Superior temporal gyrus (tissue), 1 donor: Measurements from ENCODE around the gene COX7B2.
A peak's percentile ranks its signal among the peaks of the same experiment; 100 is the strongest.

Source experiments
- DNase-seq: peaks from one replicate; pipeline ENCODE4 v3.0.0-alpha.2; 2016; ENCODE audit errors: extremely low spot score

Gene COX7B2, protein sequence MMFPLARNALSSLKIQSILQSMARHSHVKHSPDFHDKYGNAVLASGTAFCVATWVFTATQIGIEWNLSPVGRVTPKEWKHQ

DNA sequence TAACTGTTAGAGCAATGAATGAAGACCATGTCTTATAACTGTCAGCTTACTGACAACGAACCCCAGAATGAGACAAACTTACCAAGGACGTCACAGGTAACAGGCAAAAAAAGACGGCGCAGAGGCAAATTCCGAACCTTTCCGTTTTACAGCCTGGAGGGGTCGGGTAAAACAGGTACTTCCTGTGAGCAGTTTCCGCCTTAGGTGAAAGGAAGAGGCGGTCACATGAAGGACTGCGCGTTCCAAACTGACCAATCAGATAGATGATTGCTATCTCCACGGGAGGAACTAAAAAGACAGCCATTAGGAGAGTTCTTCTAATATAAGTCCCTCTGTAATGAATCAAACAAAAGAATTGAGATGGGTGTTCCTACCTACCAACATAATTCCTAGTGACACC lies at the start of gene COX7B2:
Gene COX7B2, minus strand, starts transcription at position 168 of the 400 bp plus-strand sequence. CDS start 174,053 bp downstream, outside the sequence.
- DNase-seq = no peak

DNA sequence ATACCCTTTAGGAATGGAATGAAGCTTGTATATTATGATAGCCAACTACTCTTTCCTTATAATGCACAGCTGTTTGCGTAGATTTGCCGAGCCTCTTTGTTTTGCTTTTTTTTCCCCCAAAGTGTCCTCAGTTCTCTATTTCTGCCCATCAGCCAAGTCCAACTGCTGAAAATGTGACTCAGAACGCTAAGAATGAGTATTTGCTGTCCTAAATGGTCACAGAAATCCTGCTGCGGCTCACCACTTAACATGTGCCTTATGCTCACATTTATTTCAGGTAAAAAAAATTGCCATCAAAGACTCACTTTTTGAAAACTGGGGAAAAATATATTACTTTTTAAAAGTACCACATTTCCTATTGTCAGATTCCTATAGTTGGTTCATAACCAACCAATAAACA lies 47.4 kb upstream of the COX7B2 start:
- DNase-seq = no peak

DNA sequence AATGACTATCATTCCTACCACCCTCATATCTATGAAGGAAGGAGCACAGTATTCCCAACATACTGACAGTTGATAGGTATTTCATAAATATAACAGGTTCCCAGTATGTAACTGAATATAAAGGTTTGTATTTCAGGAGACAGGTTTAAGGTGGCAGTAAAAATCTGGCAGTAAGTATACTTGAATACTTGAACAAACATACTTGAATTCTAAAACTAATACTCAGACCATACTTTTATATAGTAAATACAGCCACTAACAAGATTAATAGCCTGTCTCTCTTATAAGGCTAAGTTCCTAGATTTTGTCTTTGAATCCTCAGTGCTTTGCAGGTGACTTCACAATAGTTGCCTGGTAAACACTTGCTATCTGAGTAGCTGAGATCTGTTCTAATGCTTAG lies 46.6 kb upstream of the COX7B2 start:
- no peak for DNase-seq

DNA sequence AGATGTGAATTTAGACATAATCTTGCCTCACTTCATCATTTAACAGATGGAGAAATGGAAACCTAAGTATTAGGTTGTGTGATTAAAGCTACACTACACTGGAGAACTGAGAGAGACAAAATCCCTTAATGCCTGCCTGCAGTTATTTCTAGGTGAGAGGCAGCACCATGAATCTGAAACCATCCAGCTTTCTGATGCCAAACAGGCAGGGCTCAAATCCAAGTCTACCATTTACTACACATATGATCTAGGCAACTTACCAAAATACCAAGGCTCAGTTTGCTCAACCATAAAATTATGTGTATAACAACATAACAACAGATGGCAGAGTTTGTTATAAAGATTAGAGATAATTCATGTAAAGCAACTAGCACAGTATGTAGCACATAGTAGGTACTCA lies 45.6 kb upstream of the COX7B2 start:
- no peak for DNase-seq

DNA sequence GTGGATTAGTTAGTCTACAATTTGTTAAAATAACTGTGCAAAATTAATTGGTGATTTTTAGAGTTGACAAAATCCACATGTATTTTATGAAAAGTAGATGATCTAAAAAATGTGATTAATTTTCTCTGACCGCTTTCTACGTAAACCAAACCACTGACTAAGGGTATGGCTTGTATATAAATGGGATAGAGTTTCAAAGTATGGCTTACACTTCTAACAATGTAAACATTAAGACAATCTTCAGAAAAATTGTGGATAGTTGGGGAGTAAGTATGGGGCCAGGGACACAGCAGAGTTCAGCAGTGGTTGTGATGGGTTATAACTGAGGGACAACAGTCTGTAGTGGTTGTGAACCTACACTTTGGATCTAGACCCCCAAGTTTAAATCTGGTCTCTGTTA lies 44.5 kb upstream of the COX7B2 start:
- DNase-seq = no peak

DNA sequence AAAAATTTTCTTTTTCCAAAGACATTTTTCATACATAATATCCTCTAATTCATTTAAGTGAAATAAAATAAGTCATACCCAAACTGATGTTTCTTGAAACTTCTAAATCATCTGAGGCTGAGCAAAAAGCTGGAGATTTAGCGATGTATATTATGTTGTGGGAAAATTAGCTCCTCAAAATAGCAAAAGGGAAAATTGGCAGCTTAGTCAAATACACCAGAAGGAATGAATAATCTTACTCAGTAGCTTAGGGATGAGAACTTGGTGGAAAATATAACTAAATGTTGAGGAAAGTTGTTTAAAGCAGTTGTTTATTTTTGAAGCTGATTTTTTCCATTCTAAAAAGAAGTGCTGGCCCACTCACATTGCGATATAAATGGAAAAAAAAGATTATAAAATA lies 43.4 kb upstream of the COX7B2 start:
- no peak for DNase-seq

DNA sequence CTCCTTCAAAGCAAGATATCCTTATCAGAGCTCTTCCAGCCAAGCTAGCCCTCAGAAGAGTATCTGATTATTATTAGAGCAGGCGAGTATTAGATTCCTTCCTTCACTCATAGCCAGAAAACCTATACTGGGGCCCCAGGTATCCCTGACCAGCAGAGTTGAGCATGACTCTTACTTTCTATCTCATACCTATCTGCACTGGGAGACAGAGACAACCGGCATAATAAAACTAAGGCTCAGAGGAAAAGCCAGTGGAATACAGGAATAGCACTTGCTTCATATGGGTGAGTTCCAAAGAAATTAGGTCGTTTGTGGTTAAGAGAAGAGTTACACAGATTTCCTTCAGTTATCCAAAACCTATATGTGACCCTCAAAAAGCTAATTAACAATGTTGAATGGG lies 41.8 kb upstream of the COX7B2 start:
- DNase-seq = no peak

DNA sequence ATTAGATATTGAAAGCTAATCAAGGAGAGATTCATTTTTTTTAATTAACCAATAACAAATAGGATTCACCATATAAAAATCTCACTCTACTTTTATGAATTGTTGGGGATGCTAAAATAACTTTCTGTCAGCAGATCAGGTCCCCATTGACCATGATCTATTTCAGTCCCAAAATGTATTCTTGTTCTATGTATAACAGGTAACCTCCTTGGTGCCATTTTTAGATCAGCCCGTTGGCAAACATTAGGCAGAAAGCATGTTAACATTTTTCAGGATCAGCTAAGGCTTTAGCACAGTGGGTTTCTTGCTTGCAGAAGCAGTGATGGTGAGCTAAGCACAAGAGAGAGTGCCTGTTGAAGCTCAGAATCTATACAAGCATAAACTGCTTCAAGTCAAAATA lies 40.8 kb upstream of the COX7B2 start:
- no peak for DNase-seq

DNA sequence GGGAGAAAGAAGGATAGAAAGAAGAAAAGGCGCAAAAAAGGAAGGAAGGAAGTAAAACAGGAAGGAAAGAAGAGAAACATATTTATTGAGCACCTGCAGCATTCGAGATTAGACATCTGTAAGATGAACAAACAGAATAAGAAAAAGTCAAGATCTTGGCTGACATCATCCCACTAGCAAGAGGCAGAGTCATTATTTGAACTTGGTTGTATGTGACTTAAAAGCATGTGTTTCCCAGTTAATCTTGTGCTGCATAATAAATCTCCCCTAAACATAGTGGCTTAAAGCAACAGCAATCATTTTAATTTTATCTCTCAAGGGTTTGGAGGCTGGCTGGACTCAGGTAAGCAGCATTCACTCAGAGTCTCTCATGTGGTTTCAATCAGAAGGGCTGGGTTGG lies 38.5 kb upstream of the COX7B2 start:
- no peak for DNase-seq

DNA sequence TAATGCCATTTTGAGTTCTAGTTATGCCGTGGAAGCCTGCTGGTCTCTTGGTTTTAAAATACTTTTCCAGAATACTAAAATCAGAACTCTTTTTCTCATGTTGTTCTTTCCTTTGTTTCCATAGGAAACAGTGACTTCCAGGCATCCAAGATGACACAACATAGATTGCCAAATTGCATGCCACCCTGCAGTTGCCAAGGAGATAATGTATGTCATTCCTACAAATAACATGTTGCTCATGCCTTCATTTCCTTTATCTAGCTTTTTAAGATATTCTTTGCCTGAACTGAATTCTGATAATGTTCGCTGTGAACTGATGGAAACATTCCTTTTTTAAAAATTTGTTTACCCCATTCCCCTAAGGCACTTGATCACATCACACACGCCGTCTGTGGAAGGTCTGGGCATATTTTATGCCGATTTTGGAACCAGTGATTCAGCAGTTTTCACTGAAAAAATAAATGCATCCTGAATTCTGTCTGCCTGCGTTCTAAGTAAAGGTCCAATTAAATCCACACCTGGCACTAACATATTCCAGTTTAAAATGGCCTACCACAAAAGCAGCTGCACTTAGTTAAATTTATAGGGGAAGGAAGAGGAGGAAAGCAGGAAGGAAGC lies 38.0 kb upstream of the COX7B2 start:
- peak; percentile 70 for DNase-seq

DNA sequence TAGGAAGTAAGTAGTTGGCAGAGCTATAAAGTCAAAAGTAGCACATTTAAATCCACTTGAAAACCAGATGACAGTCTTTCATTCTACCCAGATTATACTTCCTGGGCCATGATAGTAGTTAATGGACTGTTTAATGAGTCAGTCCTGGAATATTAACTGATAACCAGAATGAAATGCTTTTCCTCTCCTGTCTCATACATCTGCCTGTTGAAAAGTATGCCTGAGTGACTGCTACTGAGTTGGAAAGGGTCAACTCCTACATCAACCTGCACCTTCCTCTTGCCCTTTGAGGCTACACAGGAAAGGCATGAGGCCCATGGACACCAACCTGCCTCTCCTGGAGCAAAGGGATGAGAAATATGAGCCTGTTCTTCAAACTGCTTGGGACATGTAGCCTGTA lies 36.0 kb upstream of the COX7B2 start:
- no peak for DNase-seq

DNA sequence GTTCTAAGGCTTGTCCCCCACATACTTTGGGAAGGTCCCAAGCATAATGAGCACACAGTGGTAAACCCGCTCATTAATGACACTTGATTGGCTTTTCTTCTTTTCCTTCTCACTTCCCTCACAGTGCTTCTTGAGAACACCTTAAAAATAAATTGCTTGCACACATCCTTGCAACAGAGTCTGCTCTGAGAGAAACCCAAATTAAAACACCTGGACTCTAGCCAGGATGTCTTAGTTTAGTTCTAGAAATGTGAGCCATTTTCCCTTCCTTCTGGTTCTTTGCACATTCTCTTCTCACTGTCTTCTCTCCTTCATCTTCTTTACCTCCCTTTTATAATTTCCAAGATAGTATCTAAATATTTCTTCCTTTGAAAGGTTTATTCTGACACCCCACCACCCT lies 35.3 kb upstream of the COX7B2 start:
- DNase-seq = peak; percentile 58

DNA sequence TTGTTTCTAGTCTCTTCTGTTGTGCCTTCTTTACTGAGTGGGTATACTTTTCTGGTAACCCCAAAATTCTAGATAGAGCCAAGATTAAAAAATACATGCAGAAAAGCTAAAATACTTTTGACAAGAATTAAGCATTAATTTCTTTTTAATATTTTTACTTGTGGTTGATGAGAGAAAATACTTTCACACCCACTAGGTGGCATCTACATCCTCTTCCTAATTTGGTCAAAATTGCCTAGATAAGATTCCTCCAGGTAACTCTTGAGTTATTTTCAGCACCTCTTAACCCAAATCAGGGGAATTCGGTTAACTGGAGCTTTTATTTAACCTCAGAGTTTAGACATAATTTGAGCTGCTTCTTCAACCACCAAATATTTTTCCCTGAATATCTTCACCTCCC lies 28.4 kb upstream of the COX7B2 start:
- no peak for DNase-seq

DNA sequence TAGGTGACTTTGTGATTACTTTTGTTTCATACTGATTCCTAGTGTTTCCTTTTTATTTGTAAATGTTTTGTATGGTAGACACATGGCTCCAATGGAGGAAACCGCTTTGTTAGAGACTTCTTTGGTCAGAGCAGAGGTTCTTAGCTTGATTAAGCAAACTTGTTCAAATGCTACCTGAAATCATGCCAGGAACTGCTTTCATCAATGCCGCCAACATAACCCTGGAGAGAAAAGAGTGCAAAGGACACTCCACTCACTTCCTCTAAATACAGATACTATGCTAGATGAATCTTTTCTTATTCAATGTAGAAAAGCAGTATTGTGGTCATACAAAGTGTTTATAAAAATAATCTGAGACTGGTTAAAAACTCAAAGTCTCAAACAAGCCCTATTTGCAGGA lies 25.7 kb upstream of the COX7B2 start:
- DNase-seq = no peak

DNA sequence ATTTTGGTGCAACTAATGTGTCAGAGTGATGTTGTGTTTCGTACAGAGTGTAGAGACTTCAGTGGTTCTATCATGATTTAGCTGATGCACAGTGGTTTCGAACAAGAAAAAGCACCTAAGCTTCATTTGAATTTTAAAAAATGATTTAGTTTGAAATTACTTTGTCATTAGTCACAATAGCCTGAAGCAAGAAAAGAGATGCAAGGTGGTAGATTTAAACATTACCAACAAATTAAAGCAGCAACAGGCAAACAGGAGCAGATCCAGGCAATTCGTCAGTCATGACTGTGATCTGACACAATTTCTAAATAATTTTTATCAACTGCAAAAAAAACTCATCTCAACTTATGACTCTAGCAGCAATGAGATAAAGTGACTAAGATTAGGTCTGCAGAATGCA lies 24.6 kb upstream of the COX7B2 start:
- no peak for DNase-seq

DNA sequence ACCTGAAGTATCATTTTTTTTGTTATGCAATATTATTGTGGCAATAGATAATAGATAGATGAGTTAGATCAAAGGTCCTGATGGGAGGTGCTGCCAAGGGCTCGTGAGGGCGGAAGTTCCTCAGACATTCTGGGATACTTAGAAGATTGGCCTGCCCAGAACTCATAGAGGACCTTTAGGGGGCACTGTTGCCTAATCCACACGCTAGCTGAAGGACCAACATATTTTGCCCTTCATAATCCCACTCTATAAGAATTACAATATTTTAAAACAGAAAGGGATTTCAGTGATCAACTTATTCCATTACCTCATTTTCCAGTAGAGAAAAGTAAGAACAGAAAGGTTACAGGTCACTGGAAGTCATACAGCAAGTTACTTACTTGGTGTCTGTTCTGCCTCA lies 22.9 kb upstream of the COX7B2 start:
- DNase-seq = peak; percentile 73

DNA sequence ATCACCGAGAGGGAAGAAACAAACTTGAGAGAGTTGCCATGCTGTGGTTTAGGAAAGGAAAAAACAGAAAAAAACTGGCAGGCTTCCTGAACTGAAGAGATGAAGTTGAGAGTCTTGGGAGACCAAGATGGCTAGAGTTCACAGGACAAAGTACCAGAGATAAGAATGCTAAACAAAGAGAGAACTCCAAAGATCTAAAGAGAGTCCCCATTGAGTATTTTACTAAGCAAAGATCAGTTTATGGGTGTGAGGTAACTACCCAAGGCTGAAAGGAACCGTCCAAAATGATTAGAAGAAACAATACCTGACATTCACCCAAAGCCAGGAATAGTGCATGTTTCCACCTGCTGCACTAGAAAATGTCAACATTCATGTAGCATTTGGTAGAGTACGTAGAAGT lies 21.8 kb upstream of the COX7B2 start:
- DNase-seq = no peak

DNA sequence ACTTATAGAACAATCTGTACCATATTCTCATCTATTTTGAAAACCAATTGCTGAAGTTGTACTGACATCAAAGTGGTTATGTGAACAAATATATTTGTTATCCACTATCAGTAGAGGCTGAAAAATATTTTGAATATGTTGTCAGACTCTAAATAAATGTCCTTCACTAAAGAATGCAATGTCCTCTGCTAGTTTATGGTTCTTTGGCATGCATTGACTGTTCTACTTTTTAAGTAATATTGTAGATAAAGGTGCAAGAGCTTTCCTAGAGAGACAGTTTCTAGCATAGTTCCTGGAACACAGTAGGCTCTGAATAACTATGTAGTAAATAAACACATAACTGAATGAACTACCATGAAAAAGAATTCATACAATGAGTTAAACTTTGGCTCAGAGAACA lies 18.2 kb upstream of the COX7B2 start:
- no peak for DNase-seq

DNA sequence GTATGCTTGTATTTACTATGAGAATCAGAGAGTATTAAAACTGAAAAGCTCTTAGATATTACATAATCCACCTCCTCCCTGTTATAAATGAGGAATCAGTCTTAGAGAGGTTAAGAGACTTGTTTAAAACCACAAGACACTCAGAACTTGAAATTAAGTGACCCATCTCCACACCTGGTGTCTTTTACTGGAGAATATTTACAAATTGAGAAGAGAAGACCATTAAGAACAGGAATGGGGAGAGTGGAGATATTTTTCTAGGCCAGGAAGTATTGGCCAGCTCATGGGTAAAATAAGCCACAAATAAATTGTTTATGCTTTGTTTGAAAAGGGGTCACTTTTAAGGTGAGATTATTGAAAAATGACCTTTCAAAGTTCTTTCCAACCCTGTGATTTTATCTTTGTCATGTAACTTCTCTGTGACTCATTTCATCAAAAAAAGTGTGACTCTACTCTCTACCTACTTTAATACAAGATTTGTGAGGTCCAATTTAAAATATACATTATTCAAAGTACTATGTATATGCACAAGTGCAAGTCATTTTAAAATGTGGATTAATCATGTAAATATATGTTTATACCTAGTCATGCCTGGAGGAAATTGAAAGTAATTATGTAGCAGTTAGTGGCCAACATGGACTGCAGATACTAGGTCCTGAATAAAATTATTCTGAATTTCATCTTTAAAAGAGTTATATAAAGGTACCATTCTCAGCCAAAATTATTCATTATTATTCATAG lies 15.9 kb upstream of the COX7B2 start:
- no peak for DNase-seq

DNA sequence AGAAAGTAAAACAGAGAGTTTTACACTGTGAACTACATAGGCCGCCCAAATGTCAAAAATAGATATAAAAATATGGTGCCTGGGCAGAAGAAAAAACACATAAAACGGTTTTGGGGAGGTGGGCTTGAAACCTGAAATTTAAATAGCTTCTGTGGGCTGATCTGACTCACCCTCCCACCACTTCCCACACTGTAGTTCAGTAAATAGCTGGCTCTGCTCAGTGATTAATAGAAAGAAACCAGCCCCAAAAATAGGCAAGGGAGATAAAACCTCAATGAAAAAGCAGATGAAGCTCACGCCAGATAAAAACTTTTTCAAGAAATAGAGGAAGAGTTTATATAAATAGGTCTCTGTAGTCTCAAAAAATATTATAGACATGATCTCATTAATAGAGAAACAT lies 13.2 kb upstream of the COX7B2 start:
- no peak for DNase-seq

DNA sequence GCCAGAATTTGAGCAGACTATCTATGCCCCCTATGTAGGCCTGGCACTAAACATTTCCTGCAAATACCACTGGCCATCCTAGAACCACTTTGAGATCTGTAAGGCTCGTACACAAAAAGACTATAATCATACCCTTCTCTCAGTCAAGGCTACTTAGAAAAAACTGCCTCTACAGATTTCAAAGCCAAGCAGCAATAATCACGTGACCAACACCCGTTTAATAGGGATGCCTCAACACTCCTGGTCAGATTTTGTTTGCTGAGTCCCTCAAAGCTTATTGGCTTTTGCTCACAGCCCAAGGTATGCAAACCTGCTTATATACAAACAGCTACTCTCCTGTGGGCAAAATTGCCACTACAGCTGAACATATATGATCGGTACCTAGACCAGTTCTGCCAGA lies 897 bp downstream of the COX7B2 start:
- no peak for DNase-seq

DNA sequence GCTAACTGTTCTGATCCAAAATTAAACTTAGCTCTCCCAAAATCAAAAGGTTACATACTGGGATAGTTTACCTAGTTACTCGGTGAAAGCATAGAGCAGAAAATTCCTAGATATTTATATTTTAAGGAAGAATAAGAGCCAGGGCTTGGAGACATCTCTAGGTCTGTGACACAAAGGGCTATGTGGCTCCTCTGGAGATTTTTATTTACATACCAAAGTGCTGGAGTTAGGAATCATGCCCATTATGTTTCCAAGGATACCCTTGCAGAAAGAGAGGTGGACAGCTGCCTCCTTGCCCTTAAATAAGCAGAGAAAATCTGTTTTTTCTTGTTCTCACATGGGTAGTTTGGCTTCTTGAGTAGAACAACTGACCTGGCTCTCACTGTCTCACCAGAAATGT lies 9.0 kb downstream of the COX7B2 start:
- DNase-seq = no peak

DNA sequence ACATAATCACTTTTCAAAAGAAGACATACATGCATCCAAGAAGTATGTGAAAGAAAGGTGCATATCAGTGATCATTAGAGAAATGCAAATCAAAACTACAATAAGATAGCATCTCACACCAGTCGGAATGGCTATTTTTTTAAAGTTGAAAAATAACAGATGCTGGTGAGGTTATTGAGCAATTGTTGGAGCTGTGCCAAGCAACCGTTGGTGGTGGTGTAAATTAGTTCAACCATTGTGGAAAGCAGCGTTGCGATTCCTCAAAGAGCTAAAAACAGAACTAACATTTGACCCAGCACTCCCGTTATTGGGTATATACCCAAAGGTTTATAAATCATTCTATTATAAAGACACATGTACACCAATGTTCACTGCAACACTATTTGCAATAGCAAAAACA lies 14.2 kb downstream of the COX7B2 start:
- no peak for DNase-seq

DNA sequence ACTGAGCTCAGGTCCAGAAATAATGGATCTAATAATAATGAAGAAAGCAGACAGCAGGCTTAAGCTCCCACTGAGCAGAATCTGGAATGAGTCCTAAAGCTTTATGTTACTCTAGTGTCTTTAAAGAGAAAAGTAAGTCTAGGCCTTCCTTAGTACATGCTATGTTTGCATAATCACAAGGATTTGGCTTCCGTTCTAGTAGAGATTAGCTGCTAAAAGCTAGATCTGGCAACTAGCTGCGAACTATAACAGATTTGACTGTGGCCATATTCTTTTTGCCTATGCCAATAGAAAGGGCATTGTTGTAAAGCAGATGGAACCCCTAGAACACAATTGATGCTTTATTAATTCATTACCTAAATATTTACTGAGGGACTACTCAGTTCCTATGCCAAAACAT lies 19.0 kb downstream of the COX7B2 start:
- DNase-seq = no peak
